NCI-H2171 treated with DMSO at 0.1 percent for 48 hours (cell line): Measurements from ENCODE around the gene SUSD2.

Experiments used
- DNase-seq: peaks from one replicate; lab custom pipeline; 2025; lab: John Stamatoyannopoulos, UW

Gene SUSD2

DNA sequence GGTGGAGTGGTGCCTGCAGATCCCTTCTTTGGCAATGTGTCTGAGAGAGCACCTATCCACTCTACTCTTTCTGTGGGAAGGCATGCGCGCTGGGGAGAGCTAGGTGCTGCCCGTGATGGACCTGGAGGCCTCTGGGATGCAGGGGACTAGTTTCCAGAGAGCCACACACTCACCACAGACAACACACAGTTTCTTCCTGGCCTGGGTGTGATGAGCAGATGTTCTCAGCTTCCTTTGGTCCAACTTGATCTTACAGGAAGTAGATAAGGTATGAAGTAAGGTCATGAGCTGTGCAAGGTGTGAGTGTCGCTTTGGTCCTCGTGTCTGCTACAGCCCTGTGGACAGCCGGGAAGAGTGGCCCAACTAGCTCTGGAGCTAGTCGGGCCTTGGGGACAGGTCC lies 27.3 kb upstream of the SUSD2 start:
- DNase-seq, result no peak

DNA sequence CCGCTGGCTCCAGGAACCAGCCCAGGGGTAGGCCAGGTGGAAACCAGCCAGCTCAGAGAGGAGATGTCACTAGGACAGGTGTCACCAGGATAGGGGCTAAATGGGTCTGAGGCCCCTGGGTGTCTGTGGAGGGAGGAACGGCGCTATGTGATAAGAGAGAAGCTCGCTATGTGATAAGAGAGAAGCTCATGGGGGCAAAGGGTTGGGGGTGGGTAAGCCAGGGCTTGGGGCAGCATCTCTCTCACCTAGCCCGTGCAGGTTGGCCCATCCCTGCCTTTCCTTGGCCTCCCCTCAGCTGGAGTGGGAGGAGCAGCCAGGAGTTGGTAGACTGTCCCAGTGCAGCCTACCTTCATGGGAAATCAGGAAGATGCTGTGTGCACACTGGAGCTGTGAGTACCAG lies 26.5 kb upstream of the SUSD2 start:
- no peak for DNase-seq

DNA sequence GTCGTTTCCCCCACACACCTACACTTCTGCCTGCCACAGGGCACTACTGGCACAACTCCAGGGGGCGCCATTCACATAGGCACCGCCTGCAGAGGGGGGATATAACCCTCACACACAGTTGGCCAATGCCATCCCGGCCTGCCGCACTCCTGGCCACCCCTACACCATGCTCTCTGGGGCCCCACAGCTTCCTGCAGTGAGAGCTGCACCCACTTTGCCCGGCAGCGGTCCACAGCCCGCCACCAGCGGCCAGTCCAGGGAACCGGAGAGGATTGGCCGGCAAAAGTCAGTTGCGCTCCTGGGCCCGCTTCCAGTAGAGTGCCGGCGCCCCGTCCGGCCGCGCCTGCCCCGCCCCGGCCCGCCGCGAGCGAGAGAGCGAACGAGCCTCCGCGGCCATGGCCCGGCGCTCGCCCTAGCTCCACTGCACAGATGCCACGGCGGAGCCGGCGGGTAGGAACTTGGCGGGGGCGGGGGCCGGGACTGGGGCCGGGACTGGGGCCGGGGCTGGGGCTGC lies 25.6 kb upstream of the SUSD2 start:
- peak; percentile 8 for DNase-seq

DNA sequence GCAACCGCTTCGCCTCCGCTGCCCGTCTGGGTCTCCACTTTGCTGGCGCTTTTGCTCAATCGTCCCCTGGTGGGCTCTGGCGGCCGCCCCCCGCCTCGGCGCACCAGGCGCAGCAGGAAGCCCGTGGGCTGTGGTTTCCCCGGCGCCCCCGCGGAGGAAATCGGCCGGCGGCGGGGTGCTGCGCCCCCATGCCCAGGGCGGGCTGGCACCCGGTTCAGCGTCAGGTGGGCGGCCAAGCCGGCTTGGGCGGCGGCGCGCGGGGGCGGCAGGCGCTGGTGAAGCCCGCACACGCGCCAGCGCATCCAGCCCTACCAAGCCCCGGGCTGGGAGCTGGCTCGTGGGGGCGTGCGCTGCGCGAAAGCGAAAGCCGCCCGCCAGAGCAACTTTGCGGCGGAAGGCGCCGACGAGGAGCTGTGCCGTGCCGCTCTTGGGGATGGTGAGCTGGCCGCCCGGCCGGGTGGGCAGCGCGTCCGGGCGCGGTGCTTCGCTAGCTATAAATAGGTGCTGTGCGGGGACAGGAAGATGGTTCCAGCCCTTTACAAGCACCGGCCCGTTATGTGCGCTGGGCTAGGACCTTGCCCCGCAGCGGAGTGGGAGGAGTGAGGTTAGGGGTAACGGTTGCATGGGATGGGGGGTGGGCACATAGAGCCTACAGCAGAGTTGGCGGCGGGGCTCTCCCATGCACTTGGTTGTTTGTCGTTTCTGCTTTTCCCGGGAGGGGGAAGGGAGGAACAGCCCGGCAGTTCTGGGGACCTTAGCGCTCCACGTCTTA lies 25.0 kb upstream of the SUSD2 start:
- peak; percentile 26 for DNase-seq

DNA sequence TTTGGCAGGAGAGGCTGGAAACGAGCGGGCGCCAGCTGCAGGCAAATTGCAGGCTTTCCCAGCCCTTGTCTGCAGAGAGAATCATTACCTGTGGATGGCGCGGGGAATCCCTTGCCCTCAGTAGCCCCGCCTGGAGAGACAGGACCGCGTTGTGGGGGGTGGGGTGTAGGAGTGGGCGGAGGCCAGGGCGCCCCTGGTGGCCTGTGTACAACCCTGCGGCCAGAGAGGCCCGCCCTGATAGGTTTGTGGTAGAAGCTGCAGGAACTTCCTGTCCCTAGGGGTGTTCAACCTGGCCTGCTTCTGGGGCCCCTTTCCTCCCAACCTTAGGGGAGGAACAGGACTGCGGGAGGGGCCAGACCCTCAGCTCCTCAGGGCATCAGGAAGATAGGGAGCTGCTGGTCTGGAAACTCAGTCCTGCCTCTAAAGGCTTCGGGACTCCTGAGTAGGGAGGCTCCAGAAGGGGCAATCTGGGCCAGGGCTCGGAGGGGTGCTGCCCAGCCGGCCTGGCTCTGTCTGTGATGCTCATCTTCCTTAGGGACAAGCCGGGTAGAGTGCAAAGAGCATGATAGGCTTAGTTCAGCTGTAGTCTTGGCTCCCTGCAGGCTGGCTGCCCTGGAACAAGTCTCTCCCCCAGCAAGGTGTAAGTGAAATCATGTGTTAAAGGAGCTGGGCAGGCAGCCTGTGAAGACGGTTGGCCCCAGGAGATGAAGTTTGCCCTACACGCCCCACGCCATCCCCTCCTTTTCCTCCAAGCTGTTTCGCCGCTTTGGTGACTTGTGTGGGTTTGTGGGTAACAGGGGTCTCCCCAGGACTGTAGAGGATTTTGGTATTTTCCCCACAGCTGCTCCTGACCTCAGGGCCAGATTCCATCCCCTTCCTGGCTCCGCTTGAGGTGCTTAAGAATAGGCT lies 24.1 kb upstream of the SUSD2 start:
- DNase-seq, result peak; percentile 91

DNA sequence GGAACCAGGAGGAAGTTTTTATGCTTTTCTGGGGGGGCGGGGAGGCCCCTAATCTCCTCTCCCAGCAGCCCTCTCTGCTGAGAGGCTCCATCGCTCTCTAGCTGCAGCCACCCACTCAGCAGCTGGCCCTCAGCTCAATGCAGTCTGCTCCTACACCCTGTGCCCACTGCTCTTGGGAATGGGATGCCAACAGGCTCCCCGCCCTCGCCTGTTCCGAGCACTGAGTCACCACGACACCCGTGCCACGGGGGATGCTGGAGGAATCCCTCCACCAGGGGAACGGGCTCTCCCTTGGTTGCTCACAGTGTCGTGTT lies 23.5 kb upstream of the SUSD2 start:
- no peak for DNase-seq

DNA sequence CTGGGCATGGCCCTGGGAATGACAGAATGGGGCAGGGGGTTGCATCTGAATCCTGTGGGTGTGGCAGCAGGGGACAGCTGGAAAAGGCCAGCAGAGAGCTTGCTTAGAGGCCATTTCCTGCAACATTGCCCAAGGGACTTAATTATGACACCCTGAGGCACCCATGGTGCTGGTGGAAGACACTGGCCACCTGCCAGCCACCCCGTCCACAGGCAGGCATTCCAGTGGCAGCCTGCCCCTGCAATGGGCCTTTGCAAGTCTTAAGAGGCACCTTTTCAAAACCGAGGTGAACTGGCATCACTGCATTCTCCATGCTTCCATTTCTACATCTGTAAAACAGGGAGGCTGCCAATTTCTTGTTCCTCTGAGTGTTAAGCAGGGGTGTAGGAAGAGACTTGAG lies 21.6 kb upstream of the SUSD2 start:
- no peak for DNase-seq

DNA sequence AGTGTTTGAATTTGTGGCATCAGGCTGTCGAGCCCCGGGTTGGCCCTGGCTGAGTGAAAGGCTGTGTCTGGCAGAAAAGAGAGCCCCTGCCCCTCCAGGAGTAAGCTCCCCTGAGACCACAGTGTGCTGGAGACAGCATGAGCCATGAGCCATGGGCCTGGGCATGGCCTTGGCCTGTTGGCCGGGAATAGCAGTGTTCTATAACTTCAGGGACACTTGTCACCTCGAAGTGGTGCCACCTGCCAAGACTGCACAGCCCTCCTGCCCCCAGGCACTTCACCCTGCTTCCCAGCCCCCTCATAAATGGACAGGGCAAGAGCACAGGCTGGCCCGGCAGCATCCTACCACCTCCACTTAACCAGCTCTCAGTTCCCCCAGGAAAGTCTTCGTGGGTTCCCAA lies 20.7 kb upstream of the SUSD2 start:
- DNase-seq, result no peak

DNA sequence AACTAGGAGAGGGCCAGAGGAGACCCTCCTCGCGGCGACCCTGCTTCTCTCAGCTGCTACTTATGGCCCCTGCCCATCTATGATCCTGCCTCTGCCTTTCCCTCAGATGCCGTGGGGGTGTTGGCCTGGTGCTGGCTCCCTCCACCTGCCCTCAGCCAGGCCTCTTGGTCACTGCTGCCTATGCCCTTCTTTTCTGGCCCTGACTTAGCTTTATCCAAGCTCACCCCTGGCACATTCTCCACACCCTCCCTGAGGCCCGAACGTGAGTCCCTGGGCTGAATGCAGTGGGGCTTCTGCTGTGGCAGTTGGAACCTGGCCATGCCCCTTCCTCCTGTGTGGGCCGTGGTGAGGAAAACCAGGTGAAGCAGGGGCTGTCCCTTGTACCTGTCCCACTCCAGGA lies 19.8 kb upstream of the SUSD2 start:
- DNase-seq, result no peak

DNA sequence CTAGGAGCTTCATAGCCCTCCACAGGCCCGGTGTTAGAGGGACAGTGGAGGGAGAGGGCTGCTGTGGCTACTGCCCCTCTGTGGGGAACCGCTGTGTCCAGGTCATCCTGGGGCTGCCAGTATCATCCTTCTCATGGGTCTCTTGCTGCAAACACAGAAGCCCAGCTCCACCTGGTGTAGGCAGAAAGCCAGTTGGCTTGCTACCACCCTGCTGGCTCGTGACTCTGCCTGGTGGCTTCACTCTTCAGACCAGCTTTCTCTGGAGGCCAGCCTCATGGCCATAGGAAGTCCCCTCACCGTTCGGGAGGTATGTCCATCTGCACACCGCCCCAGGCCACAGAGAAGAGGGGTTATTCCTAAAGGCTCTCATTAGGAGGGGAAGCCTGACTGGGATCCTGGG lies 19.4 kb upstream of the SUSD2 start:
- no peak for DNase-seq

DNA sequence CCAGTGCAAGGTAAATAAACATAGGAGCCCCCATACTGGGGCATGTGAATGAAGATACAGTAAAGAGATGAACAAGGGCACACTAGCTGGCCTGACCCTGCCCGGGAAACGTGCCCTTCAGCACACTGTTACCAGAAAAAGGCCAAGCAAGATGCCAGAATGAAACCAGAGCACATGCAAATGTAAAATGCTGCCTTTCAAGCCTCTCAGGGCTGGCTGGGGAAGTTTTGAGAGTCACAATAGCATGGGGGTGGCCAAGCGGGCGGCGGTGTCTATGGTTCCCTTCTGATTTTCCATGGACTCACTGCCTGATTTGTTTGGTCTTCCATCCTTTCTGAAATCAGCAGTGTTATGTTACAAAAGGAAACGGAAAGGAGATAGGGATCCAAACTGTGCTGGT lies 18.9 kb upstream of the SUSD2 start:
- no peak for DNase-seq

DNA sequence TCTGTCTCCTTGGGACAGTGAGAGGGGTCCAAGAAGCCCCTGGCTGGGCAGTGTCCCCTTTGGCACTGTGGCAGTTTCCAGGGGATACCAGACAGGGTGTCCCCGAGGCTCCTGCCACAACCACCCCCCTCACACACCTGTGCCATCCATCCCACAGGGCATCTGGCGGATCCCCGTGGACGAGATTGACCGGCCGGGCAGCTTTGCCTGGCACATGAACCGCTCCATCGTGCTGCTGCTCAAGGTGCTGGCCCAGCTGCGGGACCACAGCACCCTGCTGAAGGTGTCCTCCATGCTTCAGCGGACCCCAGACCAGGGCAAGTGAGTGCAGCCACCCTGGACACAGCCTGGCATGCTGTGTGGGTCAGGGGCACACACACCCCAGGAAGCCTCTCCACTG lies 17.0 kb upstream of the SUSD2 start:
- no peak for DNase-seq

DNA sequence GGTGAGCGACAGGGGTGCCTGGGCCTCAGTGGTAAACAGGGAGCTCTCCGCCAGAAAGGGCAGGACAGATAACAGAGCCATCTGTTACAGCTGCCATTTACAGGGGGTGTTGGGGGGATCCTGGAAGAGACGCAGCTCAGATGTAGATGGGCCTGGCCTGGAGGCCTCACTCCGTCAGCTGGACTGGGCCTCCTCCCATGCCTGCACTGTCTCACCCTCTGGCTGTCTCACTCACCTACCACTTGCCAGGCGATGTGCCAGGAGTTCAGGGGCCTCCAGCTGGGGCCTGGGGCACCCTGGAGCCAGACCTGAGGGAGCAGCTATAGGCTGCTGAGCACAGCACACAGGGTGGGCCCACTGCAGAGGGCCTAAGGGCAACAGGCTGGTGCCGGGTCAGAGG lies 16.3 kb upstream of the SUSD2 start:
- peak; percentile 9 for DNase-seq

DNA sequence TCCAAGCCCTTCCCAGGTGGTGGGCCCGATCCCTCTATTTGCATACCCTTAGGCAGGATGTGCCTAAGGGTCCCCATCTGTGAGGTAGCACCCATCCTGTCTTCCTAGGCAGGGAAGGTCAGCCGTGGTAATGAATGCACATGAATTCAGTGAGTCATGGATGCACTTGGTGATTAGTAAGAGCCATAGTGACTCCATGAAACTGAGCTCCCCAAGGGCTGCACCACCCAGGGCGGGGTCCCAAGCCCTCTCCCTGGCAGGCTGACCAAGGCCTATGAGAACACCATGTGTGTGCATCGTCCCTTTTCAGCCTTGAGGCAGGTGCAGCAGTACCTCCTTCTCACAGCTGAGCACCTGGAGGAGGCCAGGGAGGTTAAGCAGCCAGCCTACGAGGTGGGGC lies 15.6 kb upstream of the SUSD2 start:
- no peak for DNase-seq

DNA sequence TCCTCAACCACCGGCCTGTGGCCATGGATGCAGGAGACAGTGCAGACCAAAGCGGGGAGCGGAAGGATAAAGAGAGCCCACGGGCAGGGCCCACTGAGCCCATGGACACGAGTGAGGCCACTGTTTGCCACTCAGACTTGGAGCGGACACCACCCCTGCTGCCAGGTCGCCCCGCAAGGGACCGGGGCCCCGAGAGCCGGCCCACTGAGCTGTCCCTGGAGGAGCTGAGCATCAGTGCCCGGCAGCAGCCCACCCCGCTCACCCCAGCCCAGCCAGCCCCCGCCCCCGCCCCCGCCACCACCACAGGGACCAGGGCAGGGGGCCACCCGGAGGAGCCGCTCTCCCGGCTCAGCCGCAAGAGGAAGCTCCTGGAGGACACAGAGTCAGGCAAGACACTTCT lies 14.5 kb upstream of the SUSD2 start:
- no peak for DNase-seq

DNA sequence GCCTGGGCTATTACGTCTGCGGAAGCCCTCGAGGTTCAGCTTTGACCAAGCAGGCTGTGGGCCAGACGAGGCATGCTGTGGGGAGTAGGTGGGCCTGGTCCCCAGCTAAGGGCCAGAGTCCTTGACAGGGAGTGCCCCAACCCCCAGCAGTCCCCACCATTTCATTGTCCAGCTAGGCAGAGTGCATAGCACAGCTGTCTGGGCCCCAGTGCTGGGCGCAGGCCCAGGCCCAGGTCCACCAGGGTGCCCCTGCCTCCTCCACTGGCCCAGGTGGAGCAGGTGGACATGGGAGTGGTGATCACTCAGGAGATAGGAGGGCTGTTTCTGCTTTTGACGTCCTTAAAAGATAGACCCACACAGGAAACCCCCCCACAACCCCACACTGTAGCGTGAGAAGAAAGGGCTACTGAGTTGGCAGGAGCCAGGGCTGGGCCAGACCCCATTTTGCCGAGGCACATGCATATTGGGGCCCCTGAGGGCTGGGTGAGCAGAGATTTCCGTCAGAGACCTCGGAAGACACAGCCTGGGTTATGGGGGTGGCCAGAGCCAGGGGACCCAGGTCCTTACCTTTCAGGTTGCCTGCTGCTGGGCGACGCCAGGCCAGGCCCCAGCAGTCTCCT lies 11.7 kb upstream of the SUSD2 start:
- DNase-seq, result no peak

DNA sequence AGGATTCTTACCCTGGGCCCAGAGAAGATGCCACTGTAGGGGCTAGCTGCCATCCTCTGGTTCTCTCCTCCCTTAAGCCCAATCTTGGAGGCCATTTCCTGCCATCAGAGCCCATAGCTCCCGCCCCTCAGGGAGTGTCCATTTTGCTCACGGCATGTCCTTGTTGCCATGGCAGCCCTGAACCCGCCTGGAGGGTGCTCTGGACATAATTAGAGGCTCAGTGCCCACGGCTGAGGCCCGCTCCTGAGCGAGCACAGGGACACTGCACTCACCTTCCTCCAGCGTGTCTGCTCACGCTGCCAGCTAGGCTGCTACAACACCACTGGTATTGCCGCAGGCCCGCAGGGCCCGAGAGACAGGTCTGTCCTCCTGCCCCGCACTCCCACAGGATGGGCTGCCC lies 11.1 kb upstream of the SUSD2 start:
- no peak for DNase-seq

DNA sequence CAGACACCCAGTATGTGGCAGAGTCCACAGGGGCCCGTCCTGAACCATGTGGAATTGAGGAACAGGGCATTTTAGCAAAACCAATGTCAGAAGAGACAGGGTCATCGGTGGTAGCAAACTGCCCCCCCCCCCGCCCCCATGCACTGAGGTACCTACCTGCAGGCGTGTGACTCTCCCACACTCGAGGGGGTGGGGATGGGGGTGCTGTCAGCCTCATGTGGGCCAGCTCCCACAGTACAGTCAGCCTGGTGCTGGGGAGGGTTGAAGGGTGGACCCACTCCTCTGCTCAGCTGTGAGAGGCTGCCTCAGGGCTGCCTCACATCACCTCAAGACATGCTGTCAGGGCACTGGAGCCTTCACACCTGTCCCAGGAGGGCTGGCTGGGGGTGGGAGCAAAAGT lies 10.7 kb upstream of the SUSD2 start:
- no peak for DNase-seq

DNA sequence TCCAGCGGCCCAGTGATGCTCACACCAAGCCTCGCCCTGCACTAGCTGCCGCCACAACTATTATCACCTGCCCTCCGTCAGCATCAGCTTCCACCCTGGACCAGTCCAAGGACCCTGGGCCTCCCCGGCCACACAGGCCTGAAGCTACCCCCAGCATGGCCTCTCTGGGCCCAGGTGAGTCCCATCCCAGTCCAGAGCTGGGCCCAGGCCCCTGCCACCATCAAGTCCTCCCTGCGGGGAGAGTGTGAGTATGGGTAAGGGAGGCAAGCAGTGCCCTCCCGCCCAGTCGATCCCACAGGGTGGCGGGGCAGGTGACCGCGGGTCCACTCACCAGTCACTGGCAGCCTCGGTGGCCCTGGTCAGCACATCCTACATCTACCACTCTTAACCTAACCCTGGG lies 9.5 kb upstream of the SUSD2 start:
- DNase-seq, result no peak

DNA sequence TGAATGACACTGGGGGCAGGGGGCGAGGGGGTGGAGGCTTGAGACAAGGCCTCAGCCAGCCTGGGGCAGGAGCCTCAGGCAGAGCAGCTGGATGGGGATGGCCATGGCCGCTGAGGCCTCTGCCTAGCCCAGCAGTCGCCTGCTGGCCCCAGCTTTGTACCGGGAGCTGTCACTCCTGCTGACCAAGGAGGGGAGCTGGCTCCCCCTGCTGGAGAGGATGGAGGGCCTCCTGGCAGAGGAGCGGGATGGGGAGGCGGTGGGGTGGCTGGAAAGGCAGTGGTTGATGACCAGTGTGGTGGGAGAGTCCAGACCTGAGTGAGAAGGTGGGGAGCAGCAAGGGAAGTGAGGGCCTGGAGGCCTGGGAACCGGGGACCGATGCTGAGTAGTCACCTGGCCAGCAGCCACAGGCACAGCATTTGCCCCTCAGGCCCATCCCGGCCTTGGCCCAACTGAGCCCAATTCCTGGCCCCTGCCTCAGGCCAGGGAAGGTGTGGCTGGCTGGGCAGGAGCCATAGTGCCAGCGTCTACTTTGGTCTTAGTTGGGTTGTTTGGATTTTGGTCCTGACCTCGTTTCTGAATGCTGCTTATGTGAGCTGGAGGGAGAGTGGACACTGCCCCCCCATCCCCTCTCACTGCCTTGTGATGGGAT lies 6.0 kb upstream of the SUSD2 start:
- peak; percentile 4 for DNase-seq

DNA sequence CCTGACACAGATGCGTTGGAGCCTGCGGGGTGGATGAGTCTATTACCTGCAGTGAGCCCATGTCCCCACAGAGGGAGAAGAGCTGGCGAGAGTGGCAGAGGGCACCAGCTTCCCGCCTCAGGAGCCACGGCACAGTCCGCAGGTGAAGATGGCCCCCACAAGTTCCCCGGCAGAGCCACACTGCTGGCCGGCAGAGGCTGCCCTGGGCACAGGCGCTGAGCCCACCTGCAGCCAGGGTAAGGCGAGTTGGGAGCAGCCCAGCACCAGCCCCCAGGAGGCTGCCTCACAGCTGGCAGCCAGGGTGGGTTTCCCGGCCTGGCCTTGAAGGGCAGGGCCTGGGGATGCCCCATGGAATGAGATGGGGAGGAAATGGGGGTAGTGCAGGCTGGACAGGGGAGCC lies 5.2 kb upstream of the SUSD2 start:
- DNase-seq, result no peak

DNA sequence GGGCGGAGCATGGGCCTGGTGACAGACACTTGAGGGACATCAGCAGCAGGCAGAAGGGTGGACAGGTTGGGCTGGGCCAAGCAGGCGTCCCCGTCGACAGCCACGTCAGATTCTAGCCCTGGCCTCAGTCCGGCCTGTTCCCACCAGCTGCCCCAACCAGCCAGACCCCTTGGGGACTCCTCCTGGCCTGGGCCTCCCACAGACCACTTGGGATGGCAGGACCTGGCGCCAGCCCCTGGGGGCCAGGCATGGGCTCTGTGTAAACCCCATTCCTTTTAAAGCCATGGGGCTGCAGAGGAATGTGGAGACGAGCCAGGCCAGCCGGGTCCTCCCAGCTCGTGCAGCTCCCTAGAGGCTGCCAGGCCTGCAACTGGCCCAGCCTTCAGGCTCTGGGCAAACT lies 4.7 kb upstream of the SUSD2 start:
- no peak for DNase-seq

DNA sequence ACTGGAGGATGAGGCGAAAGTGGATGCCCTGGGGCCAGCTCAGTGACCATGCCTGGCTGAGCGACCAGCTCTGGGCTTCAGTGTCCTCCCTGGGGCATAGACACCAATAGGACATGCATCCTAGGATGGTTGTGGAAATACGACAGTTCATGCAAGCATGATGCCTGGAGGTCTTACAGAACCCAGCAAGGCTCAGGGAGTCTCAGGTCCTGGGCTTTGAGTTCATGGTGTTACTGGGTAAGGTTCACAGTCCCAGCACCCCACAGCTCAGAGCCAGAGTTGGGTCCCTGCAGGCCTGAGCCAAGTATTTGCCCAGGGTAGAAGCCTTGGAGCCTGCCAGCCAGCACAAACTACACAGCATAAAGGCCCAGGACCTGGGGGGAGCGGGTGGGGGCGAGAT lies 4.2 kb upstream of the SUSD2 start:
- DNase-seq, result no peak
